ENCODE measurements around the gene KRTAP10-2.
"Not testable (repeated sequence)": the region's sequence is repeated elsewhere in the genome, so short reads cannot be mapped to it uniquely, and the experiment has no call there.

Gene KRTAP10-2

GRCh38 chr21:44567481-44568171 is 16.3 kb upstream of the KRTAP10-2 start:
- no peak for DNase-seq

- no peak for DNase-seq
These were observed 15.1 kb upstream of the KRTAP10-2 start for GRCh38 chr21:44566403-44566802.

GRCh38 chr21:44564886-44565598 is 13.7 kb upstream of the KRTAP10-2 start:
- peak in 1 of 5 donors; percentile 7 for DNase-seq

- DNase-seq: no peak
These were observed 12.8 kb upstream of the KRTAP10-2 start for GRCh38 chr21:44564099-44564498.

GRCh38 chr21:44558695-44559094 is 7.4 kb upstream of the KRTAP10-2 start, which contains the start of gene KRTAP10-3:
KRTAP10-3 (minus strand) TSS chr21:44558795; CDS start chr21:44558715, 80 bp downstream.
- no peak for DNase-seq

GRCh38 chr21:44558329-44558675 is 7.0 kb upstream of the KRTAP10-2 start:
- not testable (repeated sequence) for DNase-seq

GRCh38 chr21:44557491-44558328 is 6.4 kb upstream of the KRTAP10-2 start:
- DNase-seq: no peak

GRCh38 chr21:44556879-44557278 is 5.6 kb upstream of the KRTAP10-2 start:
- DNase-seq: no peak

GRCh38 chr21:44555200-44555875 is 4.0 kb upstream of the KRTAP10-2 start:
- DNase-seq: peak in 1 of 5 donors; percentile 3

GRCh38 chr21:44552681-44553080 is 1.4 kb upstream of the KRTAP10-2 start:
- DNase-seq: no peak

- no peak for DNase-seq
These were observed 831 bp upstream of the KRTAP10-2 start for GRCh38 chr21:44552136-44552535.

- no peak for DNase-seq
These were observed 498 bp downstream of the KRTAP10-2 start for GRCh38 chr21:44550807-44551206.

GRCh38 chr21:44550285-44550684 is 1.0 kb downstream of the KRTAP10-2 start:
- DNase-seq: peak in 1 of 5 donors; percentile 12

- DNase-seq: no peak
These were observed 1.6 kb downstream of the KRTAP10-2 start for GRCh38 chr21:44549525-44550211.

GRCh38 chr21:44548922-44549321 is 2.4 kb downstream of the KRTAP10-2 start:
- DNase-seq: no peak

GRCh38 chr21:44548381-44548780 is 2.9 kb downstream of the KRTAP10-2 start:
- no peak for DNase-seq

- DNase-seq: peak in 3 of 5 donors; percentile 6 to 66 (median 8)
These were observed 3.5 kb downstream of the KRTAP10-2 start for GRCh38 chr21:44547656-44548331.

- DNase-seq: no peak
These were observed 6.7 kb downstream of the KRTAP10-2 start for GRCh38 chr21:44544566-44544965.

GRCh38 chr21:44542716-44543115 is 8.6 kb downstream of the KRTAP10-2 start:
- no peak for DNase-seq

- DNase-seq: no peak
These were observed 10.5 kb downstream of the KRTAP10-2 start for GRCh38 chr21:44540741-44541288.
